Osteocyte (in vitro differentiated cells): ENCODE data around the gene OR51G2. TPM values are rescaled to one million over a fixed set of nuclear protein-coding genes. Genes with fewer than 3 reads are reported as not detected.
"Not testable (repeated sequence)": the region's sequence is repeated elsewhere in the genome, so short reads cannot be mapped to it uniquely, and the experiment has no call there.

Experiments
- DNase-seq: peaks from one replicate; pipeline ENCODE4 v3.0.0; 2021; ENCODE audit warnings: mixed read lengths; ENCODE audit not compliant: unreplicated experiment; ENCODE audit errors: extremely low spot score
- H3K27ac Mint-ChIP-seq: one replicate; pipeline ENCODE4 v1.8.0; 2021; ENCODE audit warnings: mild to moderate bottlenecking, mixed read lengths; ENCODE audit not compliant: unreplicated experiment
- H3K27me3 Mint-ChIP-seq: one replicate; pipeline ENCODE4 v1.8.0; 2021; ENCODE audit warnings: mixed read lengths; ENCODE audit not compliant: unreplicated experiment
- H3K36me3 Mint-ChIP-seq: one replicate; pipeline ENCODE4 v1.8.0; 2021; ENCODE audit warnings: mixed read lengths; ENCODE audit not compliant: unreplicated experiment
- H3K4me1 Mint-ChIP-seq: one replicate; pipeline ENCODE4 v1.8.0; 2021; ENCODE audit warnings: mixed read lengths; ENCODE audit not compliant: unreplicated experiment
- H3K4me3 Mint-ChIP-seq: one replicate; pipeline ENCODE4 v1.8.0; 2021; ENCODE audit warnings: mild to moderate bottlenecking, moderate library complexity, mixed read lengths; ENCODE audit not compliant: unreplicated experiment
- H3K9me3 Mint-ChIP-seq: one replicate; pipeline ENCODE4 v1.8.0; 2021; ENCODE audit warnings: mixed read lengths; ENCODE audit not compliant: unreplicated experiment
- long read RNA-seq: library from polyadenylated mRNA; unstranded; transcript quantifications from one replicate; pipeline ENCODE4 v2.0.0, GENCODE V29; 2021
- total RNA-seq: library from RNA; stranded (reverse); gene quantifications from 2 replicates; pipeline ENCODE4 v1.2.1, GENCODE V29; 2021
- TF ChIP-seq, protein P1 (sequence below): fragments of 200-600 bp; sonication (generic); IDR thresholded peaks from 2 replicates; pipeline ENCODE4 v1.5.0; 2021; ENCODE audit warnings: antibody characterized with exemption, mild to moderate bottlenecking, moderate library complexity

OR51G2 gene, protein sequence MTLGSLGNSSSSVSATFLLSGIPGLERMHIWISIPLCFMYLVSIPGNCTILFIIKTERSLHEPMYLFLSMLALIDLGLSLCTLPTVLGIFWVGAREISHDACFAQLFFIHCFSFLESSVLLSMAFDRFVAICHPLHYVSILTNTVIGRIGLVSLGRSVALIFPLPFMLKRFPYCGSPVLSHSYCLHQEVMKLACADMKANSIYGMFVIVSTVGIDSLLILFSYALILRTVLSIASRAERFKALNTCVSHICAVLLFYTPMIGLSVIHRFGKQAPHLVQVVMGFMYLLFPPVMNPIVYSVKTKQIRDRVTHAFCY
- total RNA-seq: not detected in 2 replicates
- long read RNA-seq: 0 reads

DNA sequence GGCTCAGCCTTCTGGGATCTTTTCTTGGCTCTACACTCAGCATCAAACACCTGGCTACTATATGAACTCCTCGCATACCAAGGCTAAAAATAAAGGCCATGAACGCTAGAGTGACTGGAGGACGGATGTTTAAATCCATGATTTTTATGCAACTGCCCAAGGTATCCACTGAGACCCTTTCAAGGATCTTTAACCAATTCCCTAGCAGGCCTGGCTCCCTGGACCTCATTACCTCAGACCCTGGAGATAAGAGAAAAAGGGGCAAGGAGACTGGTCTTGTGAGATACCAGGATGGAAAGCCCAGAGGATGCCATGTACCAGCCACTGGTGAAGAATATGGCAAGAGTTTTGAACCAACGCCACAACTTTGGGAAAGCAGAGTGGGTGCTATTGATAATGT is at the start of gene OR51G2:
Gene OR51G2, minus strand, starts transcription at position 101 of the 400 bp plus-strand sequence. CDS start 3,687 bp downstream, outside the sequence.
- TF ChIP-seq, protein P1, sequence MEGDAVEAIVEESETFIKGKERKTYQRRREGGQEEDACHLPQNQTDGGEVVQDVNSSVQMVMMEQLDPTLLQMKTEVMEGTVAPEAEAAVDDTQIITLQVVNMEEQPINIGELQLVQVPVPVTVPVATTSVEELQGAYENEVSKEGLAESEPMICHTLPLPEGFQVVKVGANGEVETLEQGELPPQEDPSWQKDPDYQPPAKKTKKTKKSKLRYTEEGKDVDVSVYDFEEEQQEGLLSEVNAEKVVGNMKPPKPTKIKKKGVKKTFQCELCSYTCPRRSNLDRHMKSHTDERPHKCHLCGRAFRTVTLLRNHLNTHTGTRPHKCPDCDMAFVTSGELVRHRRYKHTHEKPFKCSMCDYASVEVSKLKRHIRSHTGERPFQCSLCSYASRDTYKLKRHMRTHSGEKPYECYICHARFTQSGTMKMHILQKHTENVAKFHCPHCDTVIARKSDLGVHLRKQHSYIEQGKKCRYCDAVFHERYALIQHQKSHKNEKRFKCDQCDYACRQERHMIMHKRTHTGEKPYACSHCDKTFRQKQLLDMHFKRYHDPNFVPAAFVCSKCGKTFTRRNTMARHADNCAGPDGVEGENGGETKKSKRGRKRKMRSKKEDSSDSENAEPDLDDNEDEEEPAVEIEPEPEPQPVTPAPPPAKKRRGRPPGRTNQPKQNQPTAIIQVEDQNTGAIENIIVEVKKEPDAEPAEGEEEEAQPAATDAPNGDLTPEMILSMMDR: no peak
- no peak for DNase-seq
- no peaks in the 10 kb centered on the region for H3K9me3 Mint-ChIP-seq
- peaks cover 9% of the 10 kb centered on the region for H3K27me3 Mint-ChIP-seq
- no peak within 1 kb of the TSS for H3K4me3 Mint-ChIP-seq
- H3K4me1 Mint-ChIP-seq: no peaks in the 10 kb centered on the region
- no peak within 1 kb of the TSS for H3K27ac Mint-ChIP-seq
- H3K36me3 Mint-ChIP-seq: no peaks in the 10 kb centered on the region

DNA sequence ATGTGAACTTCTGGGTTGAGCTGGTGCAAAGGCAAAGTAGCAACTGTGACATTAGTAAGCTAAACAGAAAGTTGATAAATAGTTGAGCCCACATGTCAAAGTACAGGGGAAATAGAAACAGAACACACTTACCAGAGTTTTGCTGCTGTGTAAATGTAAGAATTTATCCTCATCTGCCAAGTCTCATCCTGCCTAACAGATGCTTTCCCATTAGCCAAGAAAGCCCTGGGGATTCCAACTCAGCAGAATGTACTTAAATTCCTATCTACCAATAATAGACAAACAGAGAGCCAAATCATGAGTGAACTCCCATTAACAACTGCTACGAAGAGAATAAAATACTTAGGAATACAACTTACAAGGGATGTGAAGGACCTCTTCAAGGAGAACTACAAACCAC is 43.7 kb upstream of the OR51G2 start:
- H3K27ac Mint-ChIP-seq: no peak overlapping the region
- H3K36me3 Mint-ChIP-seq: no peaks in the 10 kb centered on the region
- TF ChIP-seq, protein P1: no peak
- H3K9me3 Mint-ChIP-seq: no peaks in the 10 kb centered on the region
- peaks cover 2% of the 10 kb centered on the region for H3K27me3 Mint-ChIP-seq
- no peak overlapping the region for H3K4me3 Mint-ChIP-seq
- DNase-seq: no peak
- H3K4me1 Mint-ChIP-seq: no peaks in the 10 kb centered on the region

DNA sequence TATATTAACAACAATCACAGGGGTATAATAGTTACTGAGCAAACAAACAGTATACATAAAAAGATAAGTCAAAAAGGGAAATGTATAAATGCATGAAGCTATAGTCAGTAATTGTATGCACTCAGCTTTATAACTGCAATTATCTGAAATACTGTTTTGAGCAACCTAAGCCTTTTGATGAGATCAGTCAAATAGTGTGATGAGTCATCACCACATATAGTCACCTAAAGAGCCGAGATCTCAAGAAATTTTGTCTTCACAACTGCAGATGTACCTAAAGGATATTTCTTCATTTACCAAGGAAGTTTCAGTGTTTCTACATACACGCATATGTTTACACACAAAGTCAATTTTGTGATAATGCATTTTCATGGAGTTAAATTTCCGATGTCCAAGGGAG is 41.7 kb upstream of the OR51G2 start:
- Mint-ChIP-seq H3K36me3 (no peaks in the 10 kb centered on the region), H3K9me3 (no peaks in the 10 kb centered on the region), H3K4me1 (no peaks in the 10 kb centered on the region), H3K27ac (no peak overlapping the region), H3K27me3 (no peaks in the 10 kb centered on the region), H3K4me3 (no peak overlapping the region)
- TF ChIP-seq, protein P1: no peak
- no peak for DNase-seq

DNA sequence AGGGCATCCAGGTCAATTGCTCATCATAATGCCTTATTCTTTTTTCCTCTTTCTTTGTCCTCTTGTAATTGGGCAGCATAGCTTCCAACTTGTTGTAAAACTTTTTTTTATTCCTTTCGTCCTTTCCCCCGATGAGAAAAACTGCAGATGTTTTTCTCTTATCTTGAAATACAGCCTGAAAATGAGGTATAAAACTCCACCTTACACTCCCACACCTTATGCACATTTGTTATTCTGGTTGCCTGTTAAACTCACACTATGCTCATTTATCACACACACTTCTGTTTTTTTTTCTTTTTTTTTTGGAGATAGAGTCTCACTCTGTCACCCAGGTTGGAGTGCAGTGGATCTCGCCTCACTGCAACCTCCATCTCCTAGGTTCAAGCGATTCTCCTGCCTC is 38.2 kb upstream of the OR51G2 start:
- DNase-seq: no peak
- H3K27ac Mint-ChIP-seq: no peak overlapping the region
- no peaks in the 10 kb centered on the region for H3K9me3 Mint-ChIP-seq
- H3K36me3 Mint-ChIP-seq: no peaks in the 10 kb centered on the region
- H3K4me1 Mint-ChIP-seq: no peaks in the 10 kb centered on the region
- TF ChIP-seq, protein P1: no peak
- H3K4me3 Mint-ChIP-seq: no peak overlapping the region
- H3K27me3 Mint-ChIP-seq: peaks cover 2% of the 10 kb centered on the region

DNA sequence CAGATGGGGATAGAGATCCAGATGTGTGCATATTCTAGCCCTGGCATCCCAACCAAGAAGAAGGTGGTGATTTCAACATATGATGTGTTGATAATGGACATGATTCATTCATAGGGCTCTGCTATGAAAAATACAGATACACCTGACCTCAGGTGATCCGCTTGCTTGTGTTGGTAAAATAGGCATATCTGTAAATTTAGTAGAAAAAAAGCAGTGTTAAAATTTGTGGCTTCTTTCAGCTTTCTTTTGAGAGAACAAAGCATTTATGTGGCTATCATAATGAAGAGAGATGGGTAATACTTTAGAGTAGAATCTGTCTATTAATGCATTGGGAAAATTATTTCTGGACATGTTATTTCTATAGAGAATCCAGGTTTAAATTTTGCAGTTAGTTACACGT is 36.5 kb upstream of the OR51G2 start, which contains the start of gene OR51A2:
Gene OR51A2, minus strand, starts transcription at position 101 of the 400 bp plus-strand sequence. Its CDS starts 0 bp downstream, at position 101.
- H3K4me3 Mint-ChIP-seq, H3K27me3 Mint-ChIP-seq, H3K36me3 Mint-ChIP-seq, H3K9me3 Mint-ChIP-seq, H3K4me1 Mint-ChIP-seq, DNase-seq, H3K27ac Mint-ChIP-seq: not testable (repeated sequence)
